NB4 (cell line): Measurements from ENCODE around the gene KATNBL1.

Experiments used
- CTCF ChIP-seq: IDR thresholded peaks from one replicate; pipeline ENCODE4 v1.5.1; 2012; ENCODE audit warnings: low read depth, low read length
- POLR2A ChIP-seq: IDR thresholded peaks from 2 replicates; pipeline ENCODE4 v1.6.1; 2011; ENCODE audit warnings: mild to moderate bottlenecking; ENCODE audit not compliant: insufficient read length; ENCODE audit errors: extremely low read depth
- TF ChIP-seq, protein P1 (sequence below): IDR thresholded peaks from 2 replicates; pipeline ENCODE4 v1.6.1; 2011; ENCODE audit warnings: low read depth, low read length

GRCh38 chr15:34233614-34234013 is 23.7 kb upstream of the KATNBL1 start:
- TF ChIP-seq POLR2A = no peak
- TF ChIP-seq CTCF = no peak
- TF ChIP-seq, protein P1, sequence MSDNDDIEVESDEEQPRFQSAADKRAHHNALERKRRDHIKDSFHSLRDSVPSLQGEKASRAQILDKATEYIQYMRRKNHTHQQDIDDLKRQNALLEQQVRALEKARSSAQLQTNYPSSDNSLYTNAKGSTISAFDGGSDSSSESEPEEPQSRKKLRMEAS = no peak
